Fibroblast of peridontal ligament (primary cell): Measurements from ENCODE around the gene POFUT1.
"Not testable (repeated sequence)": the region's sequence is repeated elsewhere in the genome, so short reads cannot be mapped to it uniquely, and the experiment has no call there.

Experiments used
- DNase-seq: peaks from one replicate; pipeline ENCODE4 v3.0.0-alpha.2; 2010; ENCODE audit errors: extremely low read depth

The POFUT1 gene

GRCh38 chr20:32189123-32189410 is 18.6 kb upstream of the POFUT1 start:
- DNase-seq, result no peak

- peak; percentile 34 for DNase-seq
Measured at GRCh38 chr20:32189691-32190615, 17.7 kb upstream of the POFUT1 start.

DNA sequence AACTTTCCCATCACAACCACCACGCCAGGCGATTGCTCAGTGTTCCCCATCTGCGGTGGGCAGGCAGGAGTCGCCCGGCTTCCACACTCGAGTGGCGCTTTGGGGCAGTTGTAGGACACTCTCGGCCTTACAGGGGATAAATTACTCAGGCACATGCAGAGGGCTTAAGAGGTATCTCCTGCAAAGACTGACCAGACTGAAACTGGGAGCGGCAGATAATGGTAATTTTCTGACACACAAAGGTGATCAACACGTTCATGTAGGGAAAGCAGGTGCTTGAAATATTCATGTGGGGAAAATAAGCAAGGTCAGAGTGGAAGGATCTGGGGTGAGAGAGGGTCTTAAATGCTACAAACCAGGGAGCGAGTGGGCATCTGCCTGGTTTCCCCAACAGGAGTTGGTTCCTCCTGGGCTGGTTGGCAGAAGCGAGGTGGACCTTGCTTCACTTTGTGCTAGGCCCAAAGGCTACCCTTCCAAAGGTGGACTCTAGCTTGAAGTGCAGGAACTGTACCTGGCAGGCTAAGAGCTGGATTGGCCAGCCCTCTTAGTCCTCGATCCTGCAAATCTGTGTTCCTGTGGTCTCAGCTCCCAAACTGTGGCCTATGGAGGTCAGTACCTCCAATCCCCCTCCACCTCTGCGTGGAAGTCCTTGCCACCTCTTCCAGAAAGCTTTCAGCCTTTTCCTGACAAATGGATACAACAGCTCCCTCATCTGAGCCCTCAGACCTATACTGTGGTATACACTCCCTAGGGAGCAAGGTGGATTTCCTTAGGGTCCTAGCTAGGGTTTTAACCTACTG is 16.9 kb upstream of the POFUT1 start:
- peak; percentile 25 for DNase-seq

GRCh38 chr20:32191422-32191821 is 16.3 kb upstream of the POFUT1 start:
- no peak for DNase-seq

DNA sequence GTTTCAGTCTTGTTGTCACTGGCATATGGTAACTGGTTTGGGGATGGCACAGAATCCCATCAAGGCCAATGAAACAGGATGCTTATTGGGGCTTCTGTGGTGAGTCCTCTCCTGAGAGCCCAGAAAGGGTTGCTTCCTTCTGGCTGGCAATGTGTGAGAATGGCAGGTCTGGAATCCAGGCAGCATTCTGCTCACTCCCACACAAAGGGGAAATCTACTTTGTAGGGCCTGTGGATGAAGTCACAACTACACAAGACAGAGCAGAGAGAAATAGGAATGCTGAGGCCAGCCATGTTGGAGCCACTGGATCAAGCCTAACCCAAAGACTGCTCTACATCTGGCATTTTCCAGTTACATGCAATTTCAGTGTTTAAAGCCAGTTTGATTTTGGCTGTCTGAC is 15.8 kb upstream of the POFUT1 start:
- DNase-seq, result no peak

DNA sequence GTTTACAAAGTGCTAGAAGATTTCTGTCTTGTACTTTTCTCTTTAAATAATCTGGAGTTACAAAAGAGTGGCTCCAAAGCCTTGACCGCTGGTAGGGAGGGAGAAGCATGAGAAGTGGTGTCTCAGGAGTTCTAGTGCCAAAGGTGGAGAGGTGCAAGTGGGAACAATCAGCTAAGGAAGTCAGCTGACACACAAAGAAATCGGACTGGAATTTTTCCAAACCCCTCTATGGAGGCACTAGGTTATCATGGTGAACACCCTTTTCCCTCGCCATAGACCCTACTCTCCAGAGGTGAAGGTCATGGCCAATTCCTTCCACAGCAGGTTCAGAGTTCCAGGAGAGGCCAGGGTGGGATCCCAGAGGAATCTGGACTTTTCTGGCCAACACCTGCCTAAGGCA is 15.0 kb upstream of the POFUT1 start:
- DNase-seq, result no peak

- not testable (repeated sequence) for DNase-seq
Measured at GRCh38 chr20:32193336-32193735, 14.3 kb upstream of the POFUT1 start.

- DNase-seq, result no peak
Measured at GRCh38 chr20:32193996-32194395, 13.7 kb upstream of the POFUT1 start.

DNA sequence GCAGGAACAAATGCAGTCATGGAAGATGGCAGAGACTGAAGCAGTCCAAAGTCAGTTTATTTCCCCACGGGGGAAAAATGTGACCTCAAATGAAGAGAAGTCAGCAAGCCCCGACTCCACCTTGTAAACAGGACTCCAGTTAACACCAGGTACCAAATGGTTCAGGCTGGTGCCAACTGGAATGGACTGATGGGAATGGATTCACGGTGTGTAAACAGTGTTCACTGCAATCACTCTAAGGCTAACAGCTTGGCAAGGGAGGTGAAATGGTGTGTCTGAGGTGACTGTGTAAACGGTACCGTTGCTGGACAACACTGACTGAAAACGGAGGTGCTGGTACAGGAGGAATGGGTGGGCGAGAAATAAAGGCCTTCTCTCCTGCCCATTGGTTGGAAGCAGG is 12.1 kb upstream of the POFUT1 start:
- no peak for DNase-seq

DNA sequence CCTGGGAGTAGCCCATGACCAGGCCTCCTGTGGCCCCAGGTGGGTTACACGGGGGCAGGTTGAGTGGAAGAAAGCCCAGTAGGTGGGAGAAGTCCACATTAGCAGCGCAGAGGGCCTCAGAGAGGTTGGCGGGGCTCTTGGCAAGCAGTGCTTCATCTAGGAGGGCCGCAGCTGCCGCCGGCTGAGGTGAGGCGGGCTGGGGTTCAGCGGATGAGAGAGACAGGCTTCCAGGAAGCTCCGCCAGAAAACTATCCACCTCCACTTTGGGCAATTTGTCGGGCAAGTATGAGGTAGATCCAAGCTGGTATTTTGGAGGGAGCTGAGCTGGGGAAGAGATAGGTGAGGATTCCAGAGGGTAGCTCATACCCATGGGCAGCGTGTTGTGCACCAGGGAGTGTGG is 11.1 kb upstream of the POFUT1 start:
- DNase-seq, result not testable (repeated sequence)

- DNase-seq, result not testable (repeated sequence)
Measured at GRCh38 chr20:32197136-32197535, 10.5 kb upstream of the POFUT1 start.

GRCh38 chr20:32199006-32199405 is 8.7 kb upstream of the POFUT1 start:
- no peak for DNase-seq

DNA sequence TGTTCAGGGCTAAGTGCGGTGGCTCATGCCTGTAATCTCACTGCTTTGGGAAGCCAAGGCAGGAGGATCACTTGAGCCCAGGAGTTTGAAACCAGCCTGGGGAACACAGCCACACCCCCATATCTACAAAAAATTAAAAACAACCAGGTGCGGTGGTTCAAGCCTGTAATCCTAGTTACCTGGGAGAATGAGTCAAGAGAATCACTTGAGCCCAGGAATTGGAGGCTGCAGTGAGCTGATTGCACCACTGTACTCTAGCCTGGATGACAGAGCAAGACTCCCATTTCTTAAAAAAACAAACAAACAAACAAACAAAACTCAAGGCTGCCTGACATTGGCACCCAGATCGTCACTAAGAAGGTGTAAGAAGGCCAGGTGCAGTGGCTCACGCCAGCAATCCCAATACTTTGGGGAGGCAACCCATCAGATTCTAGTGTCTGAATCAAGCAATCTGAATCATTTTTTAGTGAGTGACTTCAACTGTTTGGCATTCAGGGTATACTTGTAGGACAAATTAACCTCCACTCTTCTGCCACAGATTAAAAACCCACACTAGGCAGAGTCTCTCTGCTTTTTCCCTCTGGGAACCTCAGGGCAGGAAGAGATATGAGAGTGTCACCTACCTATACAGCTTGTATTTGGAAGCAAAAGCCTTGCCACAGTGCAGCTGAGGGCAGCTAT is 6.2 kb upstream of the POFUT1 start:
- no peak for DNase-seq

GRCh38 chr20:32201977-32202363 is 5.7 kb upstream of the POFUT1 start:
- DNase-seq, result no peak

GRCh38 chr20:32203356-32204204 is 4.1 kb upstream of the POFUT1 start:
- no peak for DNase-seq

GRCh38 chr20:32204205-32205109 is 3.2 kb upstream of the POFUT1 start:
- DNase-seq, result no peak

DNA sequence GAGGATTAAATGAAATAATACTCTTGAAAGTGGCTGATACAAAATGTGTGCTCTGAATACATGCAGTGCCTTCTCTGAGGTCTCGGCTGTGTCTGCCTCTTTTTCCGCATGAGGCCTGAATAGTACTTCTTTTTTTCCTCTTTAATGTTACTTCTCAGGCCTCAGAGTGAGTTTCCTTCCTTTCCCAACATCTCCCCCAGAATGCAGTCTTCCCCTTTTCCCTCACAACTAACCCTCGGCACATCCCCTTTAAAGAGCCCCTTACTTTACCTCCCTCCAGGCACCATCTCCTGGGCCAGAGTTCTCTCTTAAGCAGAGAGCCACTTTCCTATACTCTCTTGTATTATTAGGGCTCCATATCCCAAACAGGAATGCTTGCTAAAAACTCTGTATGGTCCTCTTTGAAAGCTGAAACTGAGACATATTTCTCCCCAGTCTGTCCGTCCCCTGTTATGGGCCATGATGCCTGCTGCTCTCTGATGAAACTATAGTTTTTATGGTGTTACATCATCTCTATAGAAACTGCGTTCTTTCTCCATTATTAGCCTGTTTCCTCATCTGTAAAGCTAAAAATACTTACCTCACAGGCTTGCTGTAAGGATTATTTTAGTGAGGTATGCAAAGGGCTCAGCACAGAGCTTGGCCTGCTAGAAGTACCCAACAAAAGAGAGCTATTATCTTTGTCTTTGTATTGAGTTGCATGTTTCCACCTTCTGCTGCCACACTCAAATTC is 2.4 kb upstream of the POFUT1 start:
- DNase-seq, result peak; percentile 27

GRCh38 chr20:32205843-32206759 is 1.6 kb upstream of the POFUT1 start:
- DNase-seq, result no peak
